Gastroesophageal sphincter (tissue), 3 donors: ENCODE data around the gene FAHD1.

ENCODE experiments used
- EP300 ChIP-seq: sonication (generic); formaldehyde crosslinking; IDR thresholded peaks from one replicate; pipeline ENCODE4 v1.6.1; 2017; ENCODE audit warnings: antibody characterized with exemption, mild to moderate bottlenecking
- POLR2A ChIP-seq, 2 donors: fragments of 450-650 bp; IDR thresholded peaks; one replicate each; pipeline ENCODE4 v1.6.1; 2017; ENCODE audit warnings: antibody characterized with exemption in 2 of 2, mild to moderate bottlenecking in 2 of 2, moderate library complexity in 1 of 2
- TF ChIP-seq, protein P1 (sequence below), 4 experiments: fragments of 200-600 bp in 2 of 4; fragments of 450-650 bp in 2 of 4; sonication (generic) in 1 of 4; IDR thresholded peaks; one replicate each; pipeline ENCODE4 v1.5.1; 2017 to 2019; ENCODE audit warnings: antibody characterized with exemption in 4 of 4, mild to moderate bottlenecking in 2 of 4, moderate library complexity in 2 of 4

DNA sequence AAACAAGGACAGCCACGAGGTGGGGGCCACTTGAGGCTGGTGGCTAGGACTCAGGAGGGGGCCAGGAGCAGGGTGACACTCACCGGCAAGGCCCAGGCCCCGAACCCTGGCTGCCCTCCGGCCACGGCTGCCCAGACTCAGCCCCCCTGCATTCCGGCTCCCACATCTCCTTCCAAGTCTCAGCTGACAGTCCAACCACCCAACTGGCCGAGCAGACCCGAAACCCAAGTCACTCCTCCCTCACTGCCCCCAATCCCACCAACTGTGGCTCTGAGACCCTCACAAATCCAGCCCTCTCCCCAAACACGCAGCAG, 9.8 kb upstream of the FAHD1 start:
- TF ChIP-seq EP300 (no peak), POLR2A (IDR thresholded peaks at IDR 0.05) (no peak)
- TF ChIP-seq, protein P1, sequence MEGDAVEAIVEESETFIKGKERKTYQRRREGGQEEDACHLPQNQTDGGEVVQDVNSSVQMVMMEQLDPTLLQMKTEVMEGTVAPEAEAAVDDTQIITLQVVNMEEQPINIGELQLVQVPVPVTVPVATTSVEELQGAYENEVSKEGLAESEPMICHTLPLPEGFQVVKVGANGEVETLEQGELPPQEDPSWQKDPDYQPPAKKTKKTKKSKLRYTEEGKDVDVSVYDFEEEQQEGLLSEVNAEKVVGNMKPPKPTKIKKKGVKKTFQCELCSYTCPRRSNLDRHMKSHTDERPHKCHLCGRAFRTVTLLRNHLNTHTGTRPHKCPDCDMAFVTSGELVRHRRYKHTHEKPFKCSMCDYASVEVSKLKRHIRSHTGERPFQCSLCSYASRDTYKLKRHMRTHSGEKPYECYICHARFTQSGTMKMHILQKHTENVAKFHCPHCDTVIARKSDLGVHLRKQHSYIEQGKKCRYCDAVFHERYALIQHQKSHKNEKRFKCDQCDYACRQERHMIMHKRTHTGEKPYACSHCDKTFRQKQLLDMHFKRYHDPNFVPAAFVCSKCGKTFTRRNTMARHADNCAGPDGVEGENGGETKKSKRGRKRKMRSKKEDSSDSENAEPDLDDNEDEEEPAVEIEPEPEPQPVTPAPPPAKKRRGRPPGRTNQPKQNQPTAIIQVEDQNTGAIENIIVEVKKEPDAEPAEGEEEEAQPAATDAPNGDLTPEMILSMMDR (IDR thresholded peaks at IDR 0.05), result no peak
